Gastroesophageal sphincter (tissue), 3 donors: ENCODE results near the gene PRSS16.

Experiments used
- POLR2A ChIP-seq, 2 donors: fragments of 450-650 bp; IDR thresholded peaks; one replicate each; pipeline ENCODE4 v1.6.1; 2017; ENCODE audit warnings: antibody characterized with exemption in 2 of 2, mild to moderate bottlenecking in 2 of 2, moderate library complexity in 1 of 2
- POLR2AphosphoS5 ChIP-seq: sonication (generic); formaldehyde crosslinking; IDR thresholded peaks from one replicate; pipeline ENCODE4 v1.6.1; 2017; ENCODE audit warnings: antibody characterized with exemption
- TF ChIP-seq, protein P1 (sequence below), 4 experiments: fragments of 200-600 bp in 2 of 4; fragments of 450-650 bp in 2 of 4; sonication (generic) in 1 of 4; IDR thresholded peaks; one replicate each; pipeline ENCODE4 v1.5.1; 2017 to 2019; ENCODE audit warnings: antibody characterized with exemption in 4 of 4, mild to moderate bottlenecking in 2 of 4, moderate library complexity in 2 of 4

DNA sequence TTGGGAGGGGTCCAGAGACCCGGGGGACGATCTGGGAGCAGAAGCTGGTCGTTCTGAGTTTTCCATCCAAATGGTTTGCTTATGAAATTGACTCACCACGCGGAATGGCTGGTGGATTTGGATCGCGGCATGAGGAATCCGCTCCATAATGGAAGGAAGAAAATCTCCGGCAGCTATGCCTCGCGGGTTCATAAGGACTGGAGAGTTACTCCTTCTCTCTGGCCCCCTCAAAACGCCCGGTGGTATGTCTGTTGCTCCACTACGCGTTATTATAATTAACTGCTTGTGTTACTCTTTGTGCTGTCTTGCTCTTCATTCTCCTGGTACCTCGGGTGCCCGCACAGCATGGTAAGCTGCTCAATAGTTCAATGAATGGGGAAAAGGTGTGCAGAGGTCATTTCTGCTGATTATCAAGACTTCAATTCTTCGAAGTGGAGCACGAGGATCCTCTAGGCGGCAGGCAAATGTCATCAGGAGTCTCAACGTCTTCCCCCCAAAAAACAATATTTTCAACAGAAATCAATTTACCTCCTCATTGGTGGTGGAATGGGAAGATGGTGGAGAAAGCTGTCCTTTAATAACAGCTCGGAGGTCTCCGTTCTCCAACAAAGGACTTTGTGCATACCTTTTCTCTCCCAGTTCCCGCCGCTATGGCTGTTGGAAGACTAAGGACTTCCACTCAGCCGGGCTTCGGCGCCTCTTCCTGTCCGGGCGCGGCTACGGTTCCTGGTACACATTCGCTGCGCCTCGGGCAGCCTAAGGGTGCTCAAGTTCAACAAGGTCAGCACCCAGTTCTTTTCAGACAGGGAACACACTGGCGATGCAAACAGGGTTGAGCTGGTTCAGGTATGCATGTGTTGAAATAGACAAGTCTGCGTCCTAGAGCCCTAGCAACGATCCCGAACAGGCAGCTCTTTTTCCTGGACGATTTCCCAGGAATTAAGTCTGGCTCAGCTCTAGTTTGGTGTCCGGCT is 9.2 kb upstream of the PRSS16 start:
- TF ChIP-seq, protein P1, sequence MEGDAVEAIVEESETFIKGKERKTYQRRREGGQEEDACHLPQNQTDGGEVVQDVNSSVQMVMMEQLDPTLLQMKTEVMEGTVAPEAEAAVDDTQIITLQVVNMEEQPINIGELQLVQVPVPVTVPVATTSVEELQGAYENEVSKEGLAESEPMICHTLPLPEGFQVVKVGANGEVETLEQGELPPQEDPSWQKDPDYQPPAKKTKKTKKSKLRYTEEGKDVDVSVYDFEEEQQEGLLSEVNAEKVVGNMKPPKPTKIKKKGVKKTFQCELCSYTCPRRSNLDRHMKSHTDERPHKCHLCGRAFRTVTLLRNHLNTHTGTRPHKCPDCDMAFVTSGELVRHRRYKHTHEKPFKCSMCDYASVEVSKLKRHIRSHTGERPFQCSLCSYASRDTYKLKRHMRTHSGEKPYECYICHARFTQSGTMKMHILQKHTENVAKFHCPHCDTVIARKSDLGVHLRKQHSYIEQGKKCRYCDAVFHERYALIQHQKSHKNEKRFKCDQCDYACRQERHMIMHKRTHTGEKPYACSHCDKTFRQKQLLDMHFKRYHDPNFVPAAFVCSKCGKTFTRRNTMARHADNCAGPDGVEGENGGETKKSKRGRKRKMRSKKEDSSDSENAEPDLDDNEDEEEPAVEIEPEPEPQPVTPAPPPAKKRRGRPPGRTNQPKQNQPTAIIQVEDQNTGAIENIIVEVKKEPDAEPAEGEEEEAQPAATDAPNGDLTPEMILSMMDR (IDR thresholded peaks at IDR 0.05): no peak
- TF ChIP-seq POLR2A (IDR thresholded peaks at IDR 0.05) (no peak), POLR2AphosphoS5 (no peak)
